Endodermal cell (in vitro differentiated cells): ENCODE results near the gene IL21. TPM values are rescaled to one million over a fixed set of nuclear protein-coding genes. Genes with fewer than 3 reads are reported as not detected.

Experiments used
- DNase-seq: peaks from one replicate; pipeline ENCODE4 v3.0.0-alpha.2; 2017
- H3K27ac ChIP-seq: 2 replicates; pipeline ENCODE4 v1.5.1; 2013; ENCODE audit warnings: mild to moderate bottlenecking, low read depth, low read length, moderate library complexity
- H3K27me3 ChIP-seq: 2 replicates; pipeline ENCODE4 v1.6.1; 2013; ENCODE audit warnings: mild to moderate bottlenecking, low read length, moderate library complexity; ENCODE audit not compliant: insufficient read depth, control insufficient read depth, poor library complexity, severe bottlenecking
- H3K36me3 ChIP-seq: 2 replicates; pipeline ENCODE4 v1.7.0; 2013; ENCODE audit warnings: mild to moderate bottlenecking, low read length, moderate library complexity; ENCODE audit not compliant: control insufficient read depth, insufficient read depth
- H3K4me1 ChIP-seq: one replicate; pipeline ENCODE4 v1.7.0; 2013; ENCODE audit warnings: low read length; ENCODE audit not compliant: control insufficient read depth, insufficient read depth
- H3K4me3 ChIP-seq: 2 replicates; pipeline ENCODE4 v1.5.1; 2013; ENCODE audit warnings: mild to moderate bottlenecking, low read length, moderate library complexity
- H3K9ac ChIP-seq: 2 replicates; pipeline ENCODE4 v1.6.1; 2013; ENCODE audit warnings: mild to moderate bottlenecking, low read length, moderate library complexity; ENCODE audit not compliant: poor library complexity, severe bottlenecking; ENCODE audit errors: extremely low read depth
- H3K9me3 ChIP-seq: 2 replicates; pipeline ENCODE4 v1.6.1; 2013; ENCODE audit warnings: mild to moderate bottlenecking, low read length, moderate library complexity; ENCODE audit not compliant: control insufficient read depth
- H3K27ac Mint-ChIP-seq: 2 replicates; pipeline ENCODE4 v1.8.0; 2020; ENCODE audit warnings: mixed read lengths
- H3K27me3 Mint-ChIP-seq: 2 replicates; pipeline ENCODE4 v1.8.0; 2021; ENCODE audit warnings: mild to moderate bottlenecking, mixed read lengths; ENCODE audit not compliant: insufficient read depth
- H3K36me3 Mint-ChIP-seq: 2 replicates; pipeline ENCODE4 v1.8.0; 2020; ENCODE audit warnings: low read depth, mixed read lengths
- H3K4me1 Mint-ChIP-seq: 2 replicates; pipeline ENCODE4 v1.8.0; 2020; ENCODE audit warnings: mixed read lengths
- H3K4me3 Mint-ChIP-seq: 2 replicates; pipeline ENCODE4 v1.8.0; 2020; ENCODE audit warnings: mild to moderate bottlenecking, moderate library complexity, mixed read lengths
- H3K9me3 Mint-ChIP-seq: 2 replicates; pipeline ENCODE4 v1.8.0; 2020; ENCODE audit warnings: mild to moderate bottlenecking, mixed read lengths
- WGBS, 2 experiments: methylation state at CpG; one replicate each; pipeline versions ENCODE4 v1.1.5 to v1.1.7; 2013; ENCODE audit warnings: missing lambda C conversion rate in 2 of 2, mixed read lengths in 1 of 2; ENCODE audit not compliant: insufficient coverage in 1 of 2, insufficient read length in 1 of 2; 5-methylcytosine and 5-hydroxymethylcytosine counted together
- total RNA-seq, 2 donors: library from RNA; stranded (reverse); fragmentation: NEBNext Ultra II Directional in 1 of 2; extraction: Animal tissue kit (Norgen Biotek cat#: 25700) in 1 of 2; gene quantifications; 2 replicates in 1 of 2; 3 replicates in 1 of 2; pipeline ENCODE4 v1.2.1, GENCODE V29; 2021
- TF ChIP-seq, protein P1 (sequence below): fragments of 200-600 bp; sonication (generic); conservative IDR thresholded peaks from 2 replicates; pipeline ENCODE4 v1.5.0; 2021; ENCODE audit warnings: antibody characterized with exemption, mild to moderate bottlenecking

Gene IL21
- total RNA-seq, 2 donors from 2014 or later, result not detected

- TF ChIP-seq, protein P1, sequence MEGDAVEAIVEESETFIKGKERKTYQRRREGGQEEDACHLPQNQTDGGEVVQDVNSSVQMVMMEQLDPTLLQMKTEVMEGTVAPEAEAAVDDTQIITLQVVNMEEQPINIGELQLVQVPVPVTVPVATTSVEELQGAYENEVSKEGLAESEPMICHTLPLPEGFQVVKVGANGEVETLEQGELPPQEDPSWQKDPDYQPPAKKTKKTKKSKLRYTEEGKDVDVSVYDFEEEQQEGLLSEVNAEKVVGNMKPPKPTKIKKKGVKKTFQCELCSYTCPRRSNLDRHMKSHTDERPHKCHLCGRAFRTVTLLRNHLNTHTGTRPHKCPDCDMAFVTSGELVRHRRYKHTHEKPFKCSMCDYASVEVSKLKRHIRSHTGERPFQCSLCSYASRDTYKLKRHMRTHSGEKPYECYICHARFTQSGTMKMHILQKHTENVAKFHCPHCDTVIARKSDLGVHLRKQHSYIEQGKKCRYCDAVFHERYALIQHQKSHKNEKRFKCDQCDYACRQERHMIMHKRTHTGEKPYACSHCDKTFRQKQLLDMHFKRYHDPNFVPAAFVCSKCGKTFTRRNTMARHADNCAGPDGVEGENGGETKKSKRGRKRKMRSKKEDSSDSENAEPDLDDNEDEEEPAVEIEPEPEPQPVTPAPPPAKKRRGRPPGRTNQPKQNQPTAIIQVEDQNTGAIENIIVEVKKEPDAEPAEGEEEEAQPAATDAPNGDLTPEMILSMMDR, result no peak
- no peaks in the 10 kb centered on the region for H3K27me3 ChIP-seq
- H3K4me3 ChIP-seq, result no peak overlapping the region
- no peak overlapping the region for H3K9ac ChIP-seq
- H3K9me3 ChIP-seq, result no peaks in the 10 kb centered on the region
- no peak overlapping the region for H3K4me3 Mint-ChIP-seq
- WGBS, 2 experiments, result 95 to 100% methylated on average over 2 to 3 of the region's 3 CpGs
- H3K9me3 Mint-ChIP-seq, result no peaks in the 10 kb centered on the region
- H3K27me3 Mint-ChIP-seq, result no peaks in the 10 kb centered on the region
- peaks cover 8% of the 10 kb centered on the region for H3K4me1 Mint-ChIP-seq
- no peak for DNase-seq
- no peak overlapping the region for H3K27ac ChIP-seq
- H3K36me3 Mint-ChIP-seq, result no peaks in the 10 kb centered on the region
- H3K36me3 ChIP-seq, result no peaks in the 10 kb centered on the region
- no peaks in the 10 kb centered on the region for H3K4me1 ChIP-seq
- no peak overlapping the region for H3K27ac Mint-ChIP-seq
Measured at GRCh38 chr4:122622400-122622799, 1.5 kb upstream of the IL21 start.

DNA sequence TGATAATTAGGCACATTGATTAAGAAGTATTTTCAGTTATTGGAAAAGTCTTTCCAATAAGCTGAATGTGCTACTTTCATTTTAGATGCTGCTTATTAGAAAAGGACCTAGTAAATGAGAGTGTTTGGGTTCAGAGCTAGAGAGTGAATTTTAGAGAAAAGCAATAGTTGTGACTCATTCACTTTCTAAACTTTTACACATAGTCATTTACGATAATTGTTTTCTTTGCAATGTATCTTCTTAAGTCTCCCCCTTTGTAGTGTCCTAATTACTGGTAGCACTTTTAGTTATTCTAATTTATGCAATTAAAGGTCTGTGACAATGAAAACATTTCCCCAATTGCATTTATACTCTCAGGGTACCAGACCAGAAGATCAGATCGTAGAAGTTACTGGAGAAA, 1.3 kb downstream of the IL21 start:
- H3K9me3 ChIP-seq, result no peaks in the 10 kb centered on the region
- TF ChIP-seq, protein P1, result no peak
- no peak overlapping the region for H3K9ac ChIP-seq
- no peaks in the 10 kb centered on the region for H3K27me3 ChIP-seq
- no peaks in the 10 kb centered on the region for H3K9me3 Mint-ChIP-seq
- no peak overlapping the region for H3K27ac Mint-ChIP-seq
- H3K27me3 Mint-ChIP-seq, result no peaks in the 10 kb centered on the region
- H3K36me3 Mint-ChIP-seq, result no peaks in the 10 kb centered on the region
- no peak for DNase-seq
- no peaks in the 10 kb centered on the region for H3K4me1 ChIP-seq
- no peak overlapping the region for H3K4me3 ChIP-seq
- H3K4me1 Mint-ChIP-seq, result peaks cover 11% of the 10 kb centered on the region
- no peak overlapping the region for H3K4me3 Mint-ChIP-seq
- H3K36me3 ChIP-seq, result no peaks in the 10 kb centered on the region
- no peak overlapping the region for H3K27ac ChIP-seq
- 90 to 100% methylated on average over 1 to 2 of the region's 2 CpGs for WGBS, 2 experiments

- no peaks in the 10 kb centered on the region for H3K27me3 Mint-ChIP-seq
- 85 to 94% methylated on average over 2 to 7 of the region's 7 CpGs for WGBS, 2 experiments
- no peaks in the 10 kb centered on the region for H3K36me3 Mint-ChIP-seq
- no peak overlapping the region for H3K27ac ChIP-seq
- H3K27me3 ChIP-seq, result no peaks in the 10 kb centered on the region
- no peaks in the 10 kb centered on the region for H3K36me3 ChIP-seq
- H3K4me3 ChIP-seq, result no peak overlapping the region
- no peak for DNase-seq
- peaks cover 11% of the 10 kb centered on the region for H3K4me1 Mint-ChIP-seq
- no peak overlapping the region for H3K9ac ChIP-seq
- H3K27ac Mint-ChIP-seq, result no peak overlapping the region
- no peaks in the 10 kb centered on the region for H3K9me3 ChIP-seq
- H3K9me3 Mint-ChIP-seq, result no peaks in the 10 kb centered on the region
- TF ChIP-seq, protein P1, result no peak
- no peak overlapping the region for H3K4me3 Mint-ChIP-seq
- H3K4me1 ChIP-seq, result no peaks in the 10 kb centered on the region
Measured at GRCh38 chr4:122617597-122618593, 3.0 kb downstream of the IL21 start.
